ENCODE measurements around the gene SLC25A30.

SLC25A30 gene, protein sequence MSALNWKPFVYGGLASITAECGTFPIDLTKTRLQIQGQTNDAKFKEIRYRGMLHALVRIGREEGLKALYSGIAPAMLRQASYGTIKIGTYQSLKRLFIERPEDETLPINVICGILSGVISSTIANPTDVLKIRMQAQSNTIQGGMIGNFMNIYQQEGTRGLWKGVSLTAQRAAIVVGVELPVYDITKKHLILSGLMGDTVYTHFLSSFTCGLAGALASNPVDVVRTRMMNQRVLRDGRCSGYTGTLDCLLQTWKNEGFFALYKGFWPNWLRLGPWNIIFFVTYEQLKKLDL

DNA sequence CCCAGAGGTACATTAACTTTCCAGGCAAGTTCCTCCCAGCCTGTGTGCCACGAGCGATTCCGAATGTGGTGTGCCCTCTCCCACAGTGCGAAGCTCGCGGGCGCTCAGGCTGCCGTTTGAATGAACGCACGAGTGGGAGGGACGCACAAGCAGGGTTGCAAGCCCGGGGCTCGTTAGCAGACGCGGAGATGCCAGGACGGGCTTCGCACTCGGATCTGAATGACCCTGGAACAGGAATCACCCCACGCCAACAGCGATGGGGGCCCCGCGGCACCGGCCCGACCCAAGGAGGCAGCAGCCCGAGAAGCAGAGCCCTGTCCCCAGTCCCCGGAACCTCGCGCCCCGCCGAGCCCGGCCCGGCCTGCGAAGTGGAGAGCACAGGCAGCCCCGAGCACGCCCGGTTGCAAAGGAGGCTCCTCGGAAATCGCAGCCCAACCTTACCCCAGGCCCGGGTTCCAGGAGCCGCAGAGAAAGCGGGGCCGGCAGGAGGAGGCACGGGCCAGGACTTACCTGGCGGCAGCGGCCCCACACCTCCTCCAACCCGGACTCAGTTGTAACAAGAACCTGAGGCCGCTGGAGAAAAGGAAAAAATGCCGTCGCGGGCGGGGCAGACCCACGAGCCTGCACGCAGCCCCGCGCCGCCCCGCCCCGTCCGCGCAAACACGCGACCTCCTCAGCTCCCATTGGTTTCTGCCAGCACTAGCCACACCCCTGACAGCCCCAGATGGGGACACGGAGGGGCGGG, at the start of gene SLC25A30:
TSS of gene SLC25A30 (minus strand) at position 584 of the 745 bp plus-strand sequence. CDS start 6,948 bp downstream, outside the sequence.
- TF ChIP-seq, protein P1, sequence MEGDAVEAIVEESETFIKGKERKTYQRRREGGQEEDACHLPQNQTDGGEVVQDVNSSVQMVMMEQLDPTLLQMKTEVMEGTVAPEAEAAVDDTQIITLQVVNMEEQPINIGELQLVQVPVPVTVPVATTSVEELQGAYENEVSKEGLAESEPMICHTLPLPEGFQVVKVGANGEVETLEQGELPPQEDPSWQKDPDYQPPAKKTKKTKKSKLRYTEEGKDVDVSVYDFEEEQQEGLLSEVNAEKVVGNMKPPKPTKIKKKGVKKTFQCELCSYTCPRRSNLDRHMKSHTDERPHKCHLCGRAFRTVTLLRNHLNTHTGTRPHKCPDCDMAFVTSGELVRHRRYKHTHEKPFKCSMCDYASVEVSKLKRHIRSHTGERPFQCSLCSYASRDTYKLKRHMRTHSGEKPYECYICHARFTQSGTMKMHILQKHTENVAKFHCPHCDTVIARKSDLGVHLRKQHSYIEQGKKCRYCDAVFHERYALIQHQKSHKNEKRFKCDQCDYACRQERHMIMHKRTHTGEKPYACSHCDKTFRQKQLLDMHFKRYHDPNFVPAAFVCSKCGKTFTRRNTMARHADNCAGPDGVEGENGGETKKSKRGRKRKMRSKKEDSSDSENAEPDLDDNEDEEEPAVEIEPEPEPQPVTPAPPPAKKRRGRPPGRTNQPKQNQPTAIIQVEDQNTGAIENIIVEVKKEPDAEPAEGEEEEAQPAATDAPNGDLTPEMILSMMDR (IDR thresholded peaks at IDR 0.05): no peak

DNA sequence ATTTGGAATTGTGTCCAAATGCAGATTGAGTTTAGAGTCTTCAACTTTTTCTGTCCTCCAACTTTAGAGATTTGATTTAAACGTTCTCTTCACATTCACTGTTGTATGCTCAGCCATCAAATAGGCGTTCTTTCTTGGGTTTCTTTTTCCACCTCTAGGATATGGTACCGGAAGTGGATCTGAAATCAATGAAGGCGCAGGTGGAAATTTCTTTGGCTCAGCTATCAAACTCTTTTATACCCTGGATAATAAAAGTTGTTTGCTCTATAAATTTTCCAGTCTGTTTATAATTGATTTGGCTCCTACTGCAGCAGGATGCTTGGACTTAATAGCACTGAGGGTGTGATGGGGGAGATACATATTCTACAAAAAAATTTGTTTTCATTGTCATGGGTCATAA, 48.2 kb upstream of the SLC25A30 start:
- TF ChIP-seq, protein P1 (IDR thresholded peaks at IDR 0.05): no peak

DNA sequence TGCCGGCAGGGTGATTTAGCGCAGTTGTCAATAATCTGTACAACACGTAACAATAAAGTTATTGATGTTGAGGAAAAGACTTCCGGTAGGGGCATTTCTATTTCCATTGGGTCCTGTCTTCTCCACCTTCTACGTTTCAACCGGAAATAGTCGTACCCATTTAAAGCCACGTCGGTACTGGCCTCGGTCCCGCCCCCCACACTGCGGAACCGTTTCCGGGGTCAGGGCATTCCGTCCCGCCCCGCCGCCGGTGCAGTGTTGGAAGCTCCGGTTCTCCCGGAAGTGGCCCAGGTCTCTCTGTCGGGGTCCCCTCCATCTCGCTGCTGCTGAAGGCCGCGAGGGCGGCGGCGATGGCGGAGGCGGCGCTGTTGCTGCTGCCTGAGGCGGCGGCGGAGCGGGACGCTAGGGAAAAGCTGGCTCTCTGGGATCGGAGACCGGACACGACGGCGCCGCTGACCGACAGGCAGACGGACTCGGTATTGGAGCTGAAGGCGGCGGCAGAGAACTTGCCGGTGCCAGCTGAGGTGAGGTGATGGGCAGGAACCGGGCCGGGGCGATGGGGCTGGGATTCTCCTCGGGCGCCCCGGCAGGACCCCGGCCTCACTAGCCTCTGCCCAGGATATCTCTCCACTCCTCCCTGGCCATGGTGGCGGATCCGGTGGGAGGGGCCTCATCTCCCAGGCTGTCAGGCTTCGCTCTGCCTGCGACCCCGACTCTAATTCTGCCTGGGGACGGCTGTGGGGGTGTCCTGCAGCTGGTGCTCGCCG, 46.7 kb upstream of the SLC25A30 start, which contains the start of gene COG3:
TSS of gene COG3 (plus strand) at position 253 of the 767 bp plus-strand sequence. CDS start at position 351, 98 bp downstream.
- TF ChIP-seq, protein P1 (IDR thresholded peaks at IDR 0.05): no peak

DNA sequence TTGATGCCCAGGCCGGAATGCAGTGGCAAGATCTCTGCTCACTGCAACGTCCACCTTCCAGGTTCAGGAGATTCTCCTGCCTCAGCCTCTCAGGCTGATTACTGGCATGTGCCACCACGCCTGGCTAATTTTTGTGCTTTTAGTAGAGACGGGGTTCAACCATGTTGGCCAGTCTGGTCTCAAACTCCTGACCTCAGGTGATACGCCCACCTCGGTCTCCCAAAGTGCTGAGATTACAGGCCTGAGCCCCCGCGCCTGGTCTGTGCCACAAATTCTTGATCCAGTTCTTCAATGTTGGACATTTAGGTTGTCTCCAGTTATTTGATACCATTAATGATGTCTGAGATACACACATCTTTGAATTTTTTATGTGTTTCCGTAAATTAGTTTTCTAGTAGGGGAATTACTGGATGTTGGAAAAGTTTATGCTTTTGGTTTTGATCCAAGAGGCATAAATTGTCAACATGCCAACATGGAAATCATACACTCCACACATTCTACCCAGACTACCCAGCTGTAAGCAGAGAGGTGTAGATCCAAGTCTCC, 46.0 kb upstream of the SLC25A30 start:
- TF ChIP-seq, protein P1 (IDR thresholded peaks at IDR 0.05): no peak

DNA sequence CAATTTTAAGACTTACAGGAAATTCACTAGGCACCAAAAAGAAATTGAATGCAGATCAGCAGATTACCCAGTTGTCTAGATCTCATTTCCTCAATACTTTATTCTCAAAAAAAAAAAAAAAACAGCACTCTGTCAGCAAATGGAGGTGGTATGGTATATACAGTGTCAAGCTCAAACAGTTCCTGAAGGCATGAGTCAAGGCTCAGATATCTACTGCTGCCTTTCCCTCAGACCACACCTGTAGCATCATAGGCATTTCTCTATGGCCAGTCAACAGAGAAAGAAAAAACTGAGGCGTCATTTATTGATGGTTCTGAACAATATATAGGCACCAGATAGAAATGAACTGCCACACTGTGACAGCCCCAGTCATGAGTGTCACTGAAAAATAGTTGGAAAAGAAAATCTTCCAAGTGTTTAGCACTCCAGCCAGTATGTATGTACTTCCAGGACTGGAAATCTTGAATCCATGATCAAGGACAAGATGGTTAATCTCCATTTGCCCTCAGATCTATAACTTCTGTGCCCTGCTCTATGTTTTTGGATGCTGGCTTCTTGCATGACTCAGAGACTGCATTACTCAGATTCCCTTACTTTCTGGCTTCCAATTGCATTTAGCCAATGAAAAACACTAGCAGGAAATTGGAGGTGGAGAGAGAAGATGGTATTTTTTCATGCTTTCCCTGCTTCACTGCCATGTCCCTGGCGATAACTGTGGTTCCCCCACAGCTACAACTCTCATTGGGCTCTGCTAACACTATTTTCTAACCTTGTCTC, 38.2 kb upstream of the SLC25A30 start:
- TF ChIP-seq, protein P1 (IDR thresholded peaks at IDR 0.05): no peak

DNA sequence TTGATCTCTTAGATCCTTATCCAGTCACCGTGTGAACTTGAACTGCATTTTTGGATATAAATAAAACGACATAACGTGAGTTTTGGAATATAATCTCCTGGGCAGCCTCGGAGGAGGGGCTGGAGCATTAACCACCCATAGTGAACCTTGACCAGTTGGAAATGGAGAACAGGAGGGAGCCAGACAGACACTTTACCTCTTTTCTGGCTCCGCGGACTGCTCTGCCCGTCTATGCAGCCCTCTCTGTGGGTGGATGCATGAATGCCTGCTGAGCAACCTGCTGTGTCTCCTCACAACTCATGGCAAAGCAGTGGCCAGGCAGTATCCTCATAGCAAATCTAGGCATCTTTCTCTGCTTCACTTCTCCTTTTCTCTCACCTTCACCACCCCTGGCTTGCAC, 36.0 kb upstream of the SLC25A30 start:
- TF ChIP-seq, protein P1 (IDR thresholded peaks at IDR 0.05): no peak

Data from LNCAP (cell line).